ENCODE data around the gene SLC12A8. TPM values are rescaled to one million over a fixed set of nuclear protein-coding genes. Genes with fewer than 3 reads are reported as not detected.

SLC12A8 gene
- total and polyA plus RNA-seq, 10 of the 15 experiments (the other 5 are each of a cell fraction or from before 2014, with no cell fraction given), result 2.5 to 71.6 (median 50.1) TPM

DNA sequence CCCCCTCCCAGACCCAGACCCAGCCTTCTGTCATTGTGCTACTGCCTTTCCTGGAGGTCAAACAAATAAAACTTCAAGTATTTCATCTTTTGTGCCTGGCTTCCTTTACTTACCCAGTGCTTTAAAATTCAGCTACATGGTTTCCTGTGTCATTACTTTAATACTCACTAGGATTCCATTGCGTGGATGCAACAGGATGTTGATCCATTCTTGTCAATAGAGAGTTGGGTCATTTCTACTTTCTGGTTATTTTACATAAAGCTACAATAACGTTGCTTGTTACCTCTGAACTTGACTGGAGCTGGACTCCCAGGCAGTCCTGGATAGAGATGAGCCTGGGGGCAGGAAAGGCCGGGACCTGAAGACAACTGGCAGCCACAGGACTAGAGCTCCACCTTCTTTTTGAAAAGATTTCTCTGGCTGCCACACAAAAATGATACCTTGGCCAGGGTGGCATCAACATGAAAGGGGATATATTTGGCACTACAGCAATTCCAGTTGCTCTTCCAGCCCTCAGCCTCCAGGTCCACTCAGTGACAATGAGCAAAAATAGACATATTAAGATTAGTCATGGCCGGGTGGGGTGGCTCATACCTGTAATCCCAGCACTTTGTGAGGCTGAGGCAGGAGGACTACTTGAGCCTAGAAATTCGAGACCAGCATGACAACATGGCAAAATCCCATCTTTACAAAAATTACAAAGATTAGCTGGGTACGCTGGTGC, 133.4 kb downstream of the SLC12A8 start:
- in situ Hi-C loops (cut with MboI), result no loop called here
- ChIA-PET POLR2A (interaction anchor here (0.6 kb wide), 1 partner anchor 60 kb away, joined by 4 read pairs; no protein-coding TSS in a partner anchor), RAD21 (ENCODE audit: unreplicated experiment) (interaction anchor here (1.2 kb wide), 1 partner anchor 42 kb away, joined by 3 read pairs; no protein-coding TSS in a partner anchor), CTCF (interaction anchor here (1.3 kb wide), 1 partner anchor 14 kb away, joined by 5 read pairs; no protein-coding TSS in a partner anchor), SMC1A (ENCODE audit: uncharacterized antibody, unreplicated experiment) (interaction anchor here (0.7 to 1.7 kb wide), 2 partner anchors 8 to 9 kb away, joined by 3 to 6 read pairs; no protein-coding TSS in a partner anchor)
- BruUV-seq (replicated peaks), result no TSS peak
- intact Hi-C loops (cut with micrococcal nuclease; ENCODE audit: unreplicated experiment), result no loop called here
- no peaks in the 10 kb centered on the region for H4K20me1 ChIP-seq (ENCODE audit: control insufficient read depth, insufficient read depth)
- DNase-seq (ENCODE audit: low read depth, low spot score) (no peak), ATAC-seq (no peak), FAIRE-seq (no peak)
- no peak overlapping the region for H3K9ac ChIP-seq (ENCODE audit: control insufficient read depth, insufficient read depth, low read length)
- H3K4me1 ChIP-seq (ENCODE audit: control insufficient read depth, insufficient read depth, low read length), result peaks cover 19% of the 10 kb centered on the region
- H3K4me2 ChIP-seq (ENCODE audit: control insufficient read depth, insufficient read depth), result no peak overlapping the region
- H3K36me3 ChIP-seq (ENCODE audit: control insufficient read depth in 2 of 2, insufficient read depth in 2 of 2, low read length in 1 of 2), result peaks cover 0 to 21% of the 10 kb centered on the region in 2 experiments; a peak in 1 of 4 replicates
- H3K27ac ChIP-seq (ENCODE audit: control insufficient read depth, insufficient read depth), result no peak overlapping the region
- WGBS (ENCODE audit: insufficient coverage, insufficient replicate concordance, low lambda C conversion rate, missing lambda C conversion rate), result 98% methylated on average over 6 of the region's 6 CpGs
- H3K79me2 ChIP-seq (ENCODE audit: control insufficient read depth, insufficient read depth, low read length), result no peaks in the 10 kb centered on the region
- H3K27me3 ChIP-seq (replicated peaks in 1 of 2; ENCODE audit: control insufficient read depth in 2 of 2, insufficient read depth in 2 of 2, low read length in 1 of 2), result no peaks in the 10 kb centered on the region
- H3K9me3 ChIP-seq (replicated peaks; ENCODE audit: control insufficient read depth, insufficient read depth, low read length), result no peaks in the 10 kb centered on the region
- TF ChIP-seq, protein P1, sequence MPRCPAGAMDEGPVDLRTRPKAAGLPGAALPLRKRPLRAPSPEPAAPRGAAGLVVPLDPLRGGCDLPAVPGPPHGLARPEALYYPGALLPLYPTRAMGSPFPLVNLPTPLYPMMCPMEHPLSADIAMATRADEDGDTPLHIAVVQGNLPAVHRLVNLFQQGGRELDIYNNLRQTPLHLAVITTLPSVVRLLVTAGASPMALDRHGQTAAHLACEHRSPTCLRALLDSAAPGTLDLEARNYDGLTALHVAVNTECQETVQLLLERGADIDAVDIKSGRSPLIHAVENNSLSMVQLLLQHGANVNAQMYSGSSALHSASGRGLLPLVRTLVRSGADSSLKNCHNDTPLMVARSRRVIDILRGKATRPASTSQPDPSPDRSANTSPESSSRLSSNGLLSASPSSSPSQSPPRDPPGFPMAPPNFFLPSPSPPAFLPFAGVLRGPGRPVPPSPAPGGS (IDR thresholded peaks at IDR 0.05; ENCODE audit: borderline replicate concordance, insufficient read depth, low read depth, low read length, poor library complexity, severe bottlenecking), result peak; percentile 23
- no peak for TF ChIP-seq BRCA1 (IDR thresholded peaks at IDR 0.05; ENCODE audit: low read depth, low read length)
- H2AFZ ChIP-seq (ENCODE audit: control insufficient read depth, low read depth, low read length), result no peak overlapping the region
- no peak overlapping the region for H3K4me3 ChIP-seq

DNA sequence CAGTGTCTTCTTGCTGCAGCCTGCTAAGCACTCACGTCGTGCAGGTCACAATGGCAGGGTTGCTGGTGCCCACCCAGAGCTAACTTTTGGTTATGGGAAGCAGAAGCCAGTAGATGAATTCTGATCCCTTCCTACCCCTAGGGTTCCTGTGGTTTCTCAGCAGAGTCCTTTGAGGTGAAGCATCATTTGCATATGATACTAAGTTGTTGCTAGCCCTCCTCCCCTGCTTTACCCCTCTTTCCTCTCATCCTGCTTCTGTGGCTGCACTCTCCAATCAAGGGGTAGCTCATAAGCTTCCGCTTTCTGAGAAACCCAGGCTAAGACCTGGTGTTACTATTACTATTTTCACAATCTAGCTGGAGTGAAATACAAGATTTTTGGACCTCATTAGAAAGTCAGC, 134.7 kb downstream of the SLC12A8 start:
- ATAC-seq, result peak; percentile 36; the same call in 1 of the 3 replicates
- in situ Hi-C loops (cut with MboI) (no loop called here), intact Hi-C loops (cut with micrococcal nuclease; ENCODE audit: unreplicated experiment) (no loop called here)
- H3K27me3 ChIP-seq (replicated peaks in 1 of 2; ENCODE audit: control insufficient read depth in 2 of 2, insufficient read depth in 2 of 2, low read length in 1 of 2), result no peaks in the 10 kb centered on the region
- no TSS peak for BruUV-seq (replicated peaks)
- peaks cover 19% of the 10 kb centered on the region for H3K4me1 ChIP-seq (ENCODE audit: control insufficient read depth, insufficient read depth, low read length)
- H3K4me2 ChIP-seq (ENCODE audit: control insufficient read depth, insufficient read depth), result peak overlapping the region; percentile 34; the same call in 1 of the 2 replicates
- ChIA-PET RAD21 (ENCODE audit: unreplicated experiment) (no interaction called here), POLR2A (no interaction called here), CTCF (no interaction called here), SMC1A (ENCODE audit: uncharacterized antibody, unreplicated experiment) (interaction anchor here (0.6 kb wide), 1 partner anchor 32 kb away, joined by 4 read pairs; no protein-coding TSS in a partner anchor)
- H3K9ac ChIP-seq (ENCODE audit: control insufficient read depth, insufficient read depth, low read length), result no peak overlapping the region
- H3K4me3 ChIP-seq, result no peak overlapping the region
- H3K36me3 ChIP-seq (ENCODE audit: control insufficient read depth in 2 of 2, insufficient read depth in 2 of 2, low read length in 1 of 2), result peaks cover 0 to 17% of the 10 kb centered on the region in 2 experiments; a peak in 1 of 4 replicates
- DNase-seq (ENCODE audit: low read depth, low spot score), result peak; percentile 21
- H3K79me2 ChIP-seq (ENCODE audit: control insufficient read depth, insufficient read depth, low read length), result no peaks in the 10 kb centered on the region
- peak; percentile 54; the same call in 2 of the 3 replicates for TF ChIP-seq POU2F2 (IDR thresholded peaks at IDR 0.05; ENCODE audit: borderline replicate concordance, low read depth, low read length)
- TF ChIP-seq, protein P2, sequence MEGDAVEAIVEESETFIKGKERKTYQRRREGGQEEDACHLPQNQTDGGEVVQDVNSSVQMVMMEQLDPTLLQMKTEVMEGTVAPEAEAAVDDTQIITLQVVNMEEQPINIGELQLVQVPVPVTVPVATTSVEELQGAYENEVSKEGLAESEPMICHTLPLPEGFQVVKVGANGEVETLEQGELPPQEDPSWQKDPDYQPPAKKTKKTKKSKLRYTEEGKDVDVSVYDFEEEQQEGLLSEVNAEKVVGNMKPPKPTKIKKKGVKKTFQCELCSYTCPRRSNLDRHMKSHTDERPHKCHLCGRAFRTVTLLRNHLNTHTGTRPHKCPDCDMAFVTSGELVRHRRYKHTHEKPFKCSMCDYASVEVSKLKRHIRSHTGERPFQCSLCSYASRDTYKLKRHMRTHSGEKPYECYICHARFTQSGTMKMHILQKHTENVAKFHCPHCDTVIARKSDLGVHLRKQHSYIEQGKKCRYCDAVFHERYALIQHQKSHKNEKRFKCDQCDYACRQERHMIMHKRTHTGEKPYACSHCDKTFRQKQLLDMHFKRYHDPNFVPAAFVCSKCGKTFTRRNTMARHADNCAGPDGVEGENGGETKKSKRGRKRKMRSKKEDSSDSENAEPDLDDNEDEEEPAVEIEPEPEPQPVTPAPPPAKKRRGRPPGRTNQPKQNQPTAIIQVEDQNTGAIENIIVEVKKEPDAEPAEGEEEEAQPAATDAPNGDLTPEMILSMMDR (IDR thresholded peaks at IDR 0.05 in 2 of 3, conservative IDR thresholded peaks at IDR 0.05 in 1 of 3; ENCODE audit: control insufficient read depth in 2 of 3, extremely low read depth in 1 of 3, insufficient read depth in 1 of 3, low read depth in 3 of 3, low read length in 3 of 3), result no peak
- peak; percentile 51 for TF ChIP-seq RUNX3 (IDR thresholded peaks at IDR 0.05; ENCODE audit: low read length)
- H3K9me3 ChIP-seq (replicated peaks; ENCODE audit: control insufficient read depth, insufficient read depth, low read length), result no peaks in the 10 kb centered on the region
- 80% methylated on average over 3 of the region's 3 CpGs for WGBS (ENCODE audit: insufficient coverage, insufficient replicate concordance, low lambda C conversion rate, missing lambda C conversion rate)
- no peaks in the 10 kb centered on the region for H4K20me1 ChIP-seq (ENCODE audit: control insufficient read depth, insufficient read depth)
- H2AFZ ChIP-seq (ENCODE audit: control insufficient read depth, low read depth, low read length), result no peak overlapping the region
- peak; percentile 7 for FAIRE-seq
- no peak overlapping the region; the same call in 1 of the 2 replicates for H3K27ac ChIP-seq (ENCODE audit: control insufficient read depth, insufficient read depth)
